GM19025 (cell line): ENCODE measurements around the gene HRH3.

Source experiments
- ATAC-seq: cut with Tn5 transposase; IDR thresholded peaks from one replicate; pipeline ENCODE4 v1.9.1; 2021; ENCODE audit warnings: mild to moderate bottlenecking, low read depth, moderate library complexity; ENCODE audit not compliant: unreplicated experiment

The HRH3 gene

GRCh38 chr20:62202083-62202395 lies 18.0 kb downstream of the HRH3 start:
- no peak for ATAC-seq

GRCh38 chr20:62201173-62202082 lies 18.6 kb downstream of the HRH3 start:
- no peak for ATAC-seq

GRCh38 chr20:62200491-62201172 lies 19.4 kb downstream of the HRH3 start:
- ATAC-seq, result no peak

GRCh38 chr20:62198931-62199330 lies 21.1 kb downstream of the HRH3 start:
- ATAC-seq, result no peak

GRCh38 chr20:62198496-62198895 lies 21.6 kb downstream of the HRH3 start:
- no peak for ATAC-seq

- no peak for ATAC-seq
Measured at GRCh38 chr20:62197801-62198200, 22.3 kb downstream of the HRH3 start.

- no peak for ATAC-seq
Measured at GRCh38 chr20:62197311-62197710, 22.8 kb downstream of the HRH3 start.

- no peak for ATAC-seq
Measured at GRCh38 chr20:62196286-62196685, 23.8 kb downstream of the HRH3 start.

- no peak for ATAC-seq
Measured at GRCh38 chr20:62195736-62196135, 24.3 kb downstream of the HRH3 start.

- no peak for ATAC-seq
Measured at GRCh38 chr20:62195075-62195405, 25.0 kb downstream of the HRH3 start.

- ATAC-seq, result no peak
Measured at GRCh38 chr20:62193079-62194025, 26.7 kb downstream of the HRH3 start.

- ATAC-seq, result no peak
Measured at GRCh38 chr20:62192635-62193034, 27.4 kb downstream of the HRH3 start.

GRCh38 chr20:62191781-62192559 lies 28.1 kb downstream of the HRH3 start:
- no peak for ATAC-seq

- ATAC-seq, result no peak
Measured at GRCh38 chr20:62190639-62191411, 29.3 kb downstream of the HRH3 start.

GRCh38 chr20:62186887-62187866 lies 32.9 kb downstream of the HRH3 start:
- no peak for ATAC-seq

- ATAC-seq, result no peak
Measured at GRCh38 chr20:62186096-62186426, 34.0 kb downstream of the HRH3 start.

- ATAC-seq, result no peak
Measured at GRCh38 chr20:62183426-62184142, 36.5 kb downstream of the HRH3 start.
